HepG2 (cell line): Measurements from ENCODE around the gene EMC8. TPM values are rescaled to one million over a fixed set of nuclear protein-coding genes. Genes with fewer than 3 reads are reported as not detected.

Experiments used
- ATAC-seq: fragments of 200-7000 bp; cut with Tn5 transposase; 3 replicates; pipeline ENCODE4 v1.9.1; 2020; ENCODE audit warnings: mild to moderate bottlenecking, moderate library complexity
- BruUV-seq: library from RNA; stranded (reverse); fragments of 400-500 nt; replicated peaks from 2 replicates; lab custom pipeline; 2021; lab: Mats Ljungman, UMichigan
- CTCF ChIA-PET: fragments of 300-600 bp; formaldehyde crosslinking; extraction: SDS; loops from one replicate; lab custom pipeline; 2021; ENCODE audit warnings: low total read pairs, inconsistent platforms, low intra/inter-chr PET ratio; lab: Yijun Ruan, JAX
- POLR2A ChIA-PET: fragments of 350-600 bp; sonication (Branson Sonifier 250); formaldehyde crosslinking; loops from one replicate; lab custom pipeline; 2020; ENCODE audit warnings: antibody characterized with exemption, inconsistent platforms; lab: Yijun Ruan, JAX
- DNase-seq: peaks from one replicate; pipeline ENCODE4 v3.0.0-alpha.2; 2015; ENCODE audit warnings: low spot score
- FAIRE-seq: peaks from 3 replicates; lab custom pipeline; 2011; peaks lifted over from hg19 to GRCh38; lab: Jason Lieb, UNC
- H2AFZ ChIP-seq: one replicate; pipeline ENCODE4 v1.6.1; 2011; ENCODE audit warnings: low read length, inconsistent platforms
- H3K27ac ChIP-seq: fragments of 300-600 bp; 3 replicates; pipeline ENCODE4 v1.8.0; 2011; ENCODE audit warnings: mixed run types, mild to moderate bottlenecking, mixed read lengths, low read length, inconsistent platforms; ENCODE audit not compliant: insufficient read depth; ENCODE audit errors: extremely low read length
- H3K27me3 ChIP-seq, 2 experiments: fragments of 200-600 bp in 1 of 2; 2 replicates in 1 of 2; 3 replicates in 1 of 2; pipeline versions ENCODE4 v1.6.0 to v1.8.0; 2011; ENCODE audit warnings: low read length in 2 of 2, mild to moderate bottlenecking in 2 of 2, moderate library complexity in 2 of 2, inconsistent platforms in 1 of 2; ENCODE audit not compliant: insufficient read depth in 2 of 2, control insufficient read depth in 1 of 2
- H3K36me3 ChIP-seq, 2 experiments: fragments of 200-600 bp in 1 of 2; replicated peaks in 1 of 2; 2 replicates in 1 of 2; 3 replicates in 1 of 2; pipeline versions ENCODE4 v1.5.1 to v1.8.0; 2011; ENCODE audit warnings: low read length in 2 of 2, inconsistent platforms in 1 of 2; ENCODE audit not compliant: insufficient read depth in 2 of 2, control insufficient read depth in 1 of 2
- H3K4me1 ChIP-seq: 2 replicates; pipeline ENCODE4 v1.5.1; 2012; ENCODE audit warnings: low read length, inconsistent platforms; ENCODE audit not compliant: insufficient read depth
- H3K4me2 ChIP-seq: 2 replicates; pipeline ENCODE4 v1.6.0; 2011; ENCODE audit warnings: low read depth, low read length, inconsistent platforms
- H3K4me3 ChIP-seq, 3 experiments: fragments of 200-600 bp in 1 of 3; sonication (generic), shearing (Covaris generic) in 1 of 3; replicated peaks in 1 of 3; 2 replicates each; pipeline ENCODE4 v1.5.1; 2011 to 2016; ENCODE audit warnings: low read length in 3 of 3, inconsistent platforms in 2 of 3, low read depth in 2 of 3, mild to moderate bottlenecking in 2 of 3, control low read depth in 1 of 3, mixed read lengths in 1 of 3; ENCODE audit not compliant: insufficient read depth in 1 of 3
- H3K79me2 ChIP-seq: one replicate; pipeline ENCODE4 v1.6.1; 2011; ENCODE audit warnings: low read length, inconsistent platforms; ENCODE audit not compliant: insufficient read depth
- H3K9ac ChIP-seq: 2 replicates; pipeline ENCODE4 v1.6.0; 2011; ENCODE audit warnings: mild to moderate bottlenecking, low read depth, low read length, inconsistent platforms; ENCODE audit not compliant: insufficient read depth
- H3K9me3 ChIP-seq: 2 replicates; pipeline ENCODE4 v1.5.1; 2012; ENCODE audit warnings: mild to moderate bottlenecking, low read length
- H4K20me1 ChIP-seq: 2 replicates; pipeline ENCODE4 v1.6.0; 2011; ENCODE audit warnings: inconsistent platforms, mild to moderate bottlenecking, low read length, moderate library complexity; ENCODE audit not compliant: insufficient read depth
- CENPT ChIP-seq: sonication (generic); formaldehyde crosslinking; IDR thresholded peaks from 2 replicates; pipeline ENCODE4 v1.8.0; 2022; ENCODE audit warnings: low read depth, mild to moderate bottlenecking, moderate library complexity, missing genetic modification reagents
- GFI1 ChIP-seq: sonication (generic); formaldehyde crosslinking; IDR thresholded peaks from 2 replicates; pipeline ENCODE4 v1.5.0; 2020; ENCODE audit warnings: missing genetic modification reagents, mild to moderate bottlenecking, borderline replicate concordance
- MTA1 ChIP-seq: sonication (generic); formaldehyde crosslinking; IDR thresholded peaks from 2 replicates; pipeline ENCODE4 v1.4.0; 2020; ENCODE audit warnings: missing genetic modification reagents, mild to moderate bottlenecking, borderline replicate concordance
- POLR2AphosphoS2 ChIP-seq: IDR thresholded peaks from 2 replicates; pipeline ENCODE4 v1.6.1; 2011; ENCODE audit warnings: low read depth, low read length, improper control_type of control experiment
- TEF ChIP-seq: sonication (generic); formaldehyde crosslinking; IDR thresholded peaks from 2 replicates; pipeline ENCODE4 v1.5.0; 2020; ENCODE audit warnings: missing genetic modification reagents
- TOE1 ChIP-seq: sonication (generic); formaldehyde crosslinking; IDR thresholded peaks from 2 replicates; pipeline ENCODE4 v1.4.0; 2020; ENCODE audit warnings: mild to moderate bottlenecking, missing genetic modification reagents
- ZNF263 ChIP-seq: sonication (generic); formaldehyde crosslinking; IDR thresholded peaks from 2 replicates; pipeline ENCODE4 v1.4.0; 2020; ENCODE audit warnings: missing genetic modification reagents
- ZNF577 ChIP-seq: sonication (generic); formaldehyde crosslinking; IDR thresholded peaks from 2 replicates; pipeline ENCODE4 v1.4.0; 2020; ENCODE audit warnings: mild to moderate bottlenecking, low read depth, missing genetic modification reagents, borderline replicate concordance
- ZNF746 ChIP-seq: sonication (generic); formaldehyde crosslinking; IDR thresholded peaks from 2 replicates; pipeline ENCODE4 v1.8.0; 2022; ENCODE audit warnings: mild to moderate bottlenecking, missing genetic modification reagents
- WGBS: methylation state at CpG from one replicate; pipeline ENCODE4 v1.1.6; 2017; ENCODE audit warnings: low lambda C conversion rate; 5-methylcytosine and 5-hydroxymethylcytosine counted together
- in situ Hi-C: cut with HindIII; loops from 2 replicates; pipeline ENCODE4 v1.10.0; 2017; ENCODE audit warnings: low pct_unique_long_range_greater_than_20kb; ENCODE audit not compliant: extremely low pct_ligation_motif_present
- intact Hi-C: fragments of 100-400 bp; cut with micrococcal nuclease; formaldehyde crosslinking; loops from one replicate; pipeline ENCODE4 v1.10.0; 2022; ENCODE audit not compliant: unreplicated experiment
- polyA plus RNA-seq, 8 experiments: library from polyadenylated mRNA; depleted of rRNA in 3 of 8; stranded (reverse) in 7 of 8; unstranded in 1 of 8; fragments of >200 nt; fragmentation: Illumina TruSeq in 4 of 8; extraction: Trizol in 4 of 8; gene quantifications; 2 replicates each; pipeline versions ENCODE4 v1.2.1 to v1.2.3, GENCODE V29; 2011 to 2016; ENCODE audit warnings: low read depth in 4 of 8, missing spikeins in 1 of 8, mixed read lengths in 1 of 8; ENCODE audit not compliant: insufficient read depth in 1 of 8
- total RNA-seq, 5 experiments: library from RNA; depleted of rRNA; stranded (reverse); fragments of >200 nt; fragmentation: Illumina TruSeq; extraction: Trizol; gene quantifications; 2 replicates each; pipeline ENCODE4 v1.2.3, GENCODE V29; 2016; ENCODE audit warnings: low read depth in 1 of 5
- TF ChIP-seq, protein P1 (sequence below): sonication (generic); formaldehyde crosslinking; IDR thresholded peaks from 2 replicates; pipeline ENCODE4 v1.4.0; 2020; ENCODE audit warnings: missing genetic modification reagents
- TF ChIP-seq, protein P2 (sequence below): sonication (generic); formaldehyde crosslinking; IDR thresholded peaks from 2 replicates; pipeline ENCODE4 v1.4.0; 2020; ENCODE audit warnings: missing genetic modification reagents

EMC8 gene
- total and polyA plus RNA-seq, 2 of the 13 experiments (the other 11 are each of a cell fraction or from before 2014, with no cell fraction given), result 55.0 to 76.0 TPM

DNA sequence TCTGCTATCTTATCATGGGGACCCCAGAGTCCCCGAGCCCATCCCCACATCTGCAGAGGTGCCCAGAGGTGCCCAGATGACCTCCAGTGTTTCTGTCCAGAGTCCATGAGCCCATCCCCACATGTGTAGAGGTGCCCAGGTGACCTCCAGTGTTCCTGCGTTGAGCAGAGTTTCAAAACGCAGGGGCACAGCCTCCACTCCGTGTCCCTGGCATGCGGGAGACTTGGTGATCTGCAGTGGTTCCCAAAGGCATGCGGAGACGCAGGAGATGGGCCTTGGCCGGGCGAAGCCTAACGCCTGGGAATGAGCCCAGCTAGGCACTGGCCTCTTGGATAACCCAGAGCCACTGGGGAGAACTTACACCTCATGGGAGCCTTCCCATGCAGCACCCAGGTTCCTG lies 41.5 kb upstream of the EMC8 start (continued):
- TF ChIP-seq CENPT (CRISPR knock-in tag), result no peak

DNA sequence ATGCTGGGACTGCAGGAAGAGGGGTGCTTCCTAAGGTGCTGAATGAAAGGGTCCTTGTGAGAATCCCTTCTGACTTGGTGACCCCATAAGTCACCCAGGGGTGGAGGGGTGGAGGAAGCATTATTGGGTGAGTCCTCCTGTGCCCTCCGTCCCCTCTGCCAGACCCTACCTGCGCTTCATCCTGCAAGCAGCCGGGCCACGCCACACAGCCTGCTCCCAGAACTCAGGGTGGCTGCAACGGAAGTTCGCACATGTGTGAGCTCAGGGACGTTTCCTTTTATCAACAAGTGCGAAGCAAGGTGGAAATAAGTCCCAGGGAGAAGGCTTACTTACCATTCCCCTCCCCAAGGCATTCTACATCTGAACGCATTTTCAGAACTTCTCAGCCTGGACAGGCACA lies 41.1 kb upstream of the EMC8 start:
- H2AFZ ChIP-seq, result no peak overlapping the region
- H3K27me3 ChIP-seq, result peaks cover 12 to 47% of the 10 kb centered on the region in 2 experiments; a peak in 3 of 5 replicates
- no peak for FAIRE-seq
- WGBS, result 47% methylated on average over 9 of the region's 9 CpGs
- H3K36me3 ChIP-seq, result no peaks in the 10 kb centered on the region
- peaks cover 12% of the 10 kb centered on the region for H3K4me1 ChIP-seq
- DNase-seq, result no peak
- TF ChIP-seq TOE1 (no peak), ZNF746 (CRISPR knock-in tag) (no peak), MTA1 (no peak), ZNF577 (CRISPR knock-in tag) (no peak), TEF (no peak), GFI1 (CRISPR knock-in tag) (no peak), POLR2AphosphoS2 (no peak), ZNF263 (CRISPR knock-in tag) (no peak)
- TF ChIP-seq, protein P1, sequence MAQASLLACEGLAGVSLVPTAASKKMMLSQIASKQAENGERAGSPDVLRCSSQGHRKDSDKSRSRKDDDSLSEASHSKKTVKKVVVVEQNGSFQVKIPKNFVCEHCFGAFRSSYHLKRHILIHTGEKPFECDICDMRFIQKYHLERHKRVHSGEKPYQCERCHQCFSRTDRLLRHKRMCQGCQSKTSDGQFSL, result no peak
- TF ChIP-seq, protein P2, sequence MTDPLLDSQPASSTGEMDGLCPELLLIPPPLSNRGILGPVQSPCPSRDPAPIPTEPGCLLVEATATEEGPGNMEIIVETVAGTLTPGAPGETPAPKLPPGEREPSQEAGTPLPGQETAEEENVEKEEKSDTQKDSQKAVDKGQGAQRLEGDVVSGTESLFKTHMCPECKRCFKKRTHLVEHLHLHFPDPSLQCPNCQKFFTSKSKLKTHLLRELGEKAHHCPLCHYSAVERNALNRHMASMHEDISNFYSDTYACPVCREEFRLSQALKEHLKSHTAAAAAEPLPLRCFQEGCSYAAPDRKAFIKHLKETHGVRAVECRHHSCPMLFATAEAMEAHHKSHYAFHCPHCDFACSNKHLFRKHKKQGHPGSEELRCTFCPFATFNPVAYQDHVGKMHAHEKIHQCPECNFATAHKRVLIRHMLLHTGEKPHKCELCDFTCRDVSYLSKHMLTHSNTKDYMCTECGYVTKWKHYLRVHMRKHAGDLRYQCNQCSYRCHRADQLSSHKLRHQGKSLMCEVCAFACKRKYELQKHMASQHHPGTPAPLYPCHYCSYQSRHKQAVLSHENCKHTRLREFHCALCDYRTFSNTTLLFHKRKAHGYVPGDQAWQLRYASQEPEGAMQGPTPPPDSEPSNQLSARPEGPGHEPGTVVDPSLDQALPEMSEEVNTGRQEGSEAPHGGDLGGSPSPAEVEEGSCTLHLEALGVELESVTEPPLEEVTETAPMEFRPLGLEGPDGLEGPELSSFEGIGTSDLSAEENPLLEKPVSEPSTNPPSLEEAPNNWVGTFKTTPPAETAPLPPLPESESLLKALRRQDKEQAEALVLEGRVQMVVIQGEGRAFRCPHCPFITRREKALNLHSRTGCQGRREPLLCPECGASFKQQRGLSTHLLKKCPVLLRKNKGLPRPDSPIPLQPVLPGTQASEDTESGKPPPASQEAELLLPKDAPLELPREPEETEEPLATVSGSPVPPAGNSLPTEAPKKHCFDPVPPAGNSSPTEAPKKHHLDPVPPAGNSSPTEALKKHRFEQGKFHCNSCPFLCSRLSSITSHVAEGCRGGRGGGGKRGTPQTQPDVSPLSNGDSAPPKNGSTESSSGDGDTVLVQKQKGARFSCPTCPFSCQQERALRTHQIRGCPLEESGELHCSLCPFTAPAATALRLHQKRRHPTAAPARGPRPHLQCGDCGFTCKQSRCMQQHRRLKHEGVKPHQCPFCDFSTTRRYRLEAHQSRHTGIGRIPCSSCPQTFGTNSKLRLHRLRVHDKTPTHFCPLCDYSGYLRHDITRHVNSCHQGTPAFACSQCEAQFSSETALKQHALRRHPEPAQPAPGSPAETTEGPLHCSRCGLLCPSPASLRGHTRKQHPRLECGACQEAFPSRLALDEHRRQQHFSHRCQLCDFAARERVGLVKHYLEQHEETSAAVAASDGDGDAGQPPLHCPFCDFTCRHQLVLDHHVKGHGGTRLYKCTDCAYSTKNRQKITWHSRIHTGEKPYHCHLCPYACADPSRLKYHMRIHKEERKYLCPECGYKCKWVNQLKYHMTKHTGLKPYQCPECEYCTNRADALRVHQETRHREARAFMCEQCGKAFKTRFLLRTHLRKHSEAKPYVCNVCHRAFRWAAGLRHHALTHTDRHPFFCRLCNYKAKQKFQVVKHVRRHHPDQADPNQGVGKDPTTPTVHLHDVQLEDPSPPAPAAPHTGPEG (CRISPR knock-in tag), result no peak
- ChIA-PET POLR2A (no interaction called here), CTCF (no interaction called here)
- no peaks in the 10 kb centered on the region for H3K9me3 ChIP-seq
- H3K4me2 ChIP-seq, result no peak overlapping the region
- intact Hi-C loops, result no loop called here
- no peak for ATAC-seq
- in situ Hi-C loops, result no loop called here
- BruUV-seq, result no TSS peak
- no peaks in the 10 kb centered on the region for H3K79me2 ChIP-seq
- H4K20me1 ChIP-seq, result no peaks in the 10 kb centered on the region
- no peak overlapping the region for H3K9ac ChIP-seq
- no peak overlapping the region for H3K27ac ChIP-seq
- no peak overlapping the region for H3K4me3 ChIP-seq
